HG02973 (cell line): ENCODE measurements around the gene CCDC187.

Experiments
- ATAC-seq: cut with Tn5 transposase; IDR thresholded peaks from one replicate; pipeline ENCODE4 v1.9.1; 2021; ENCODE audit warnings: moderate library complexity; ENCODE audit not compliant: unreplicated experiment

CCDC187 gene

GRCh38 chr9:136286359-136286986 lies 17.4 kb downstream of the CCDC187 start:
- ATAC-seq, result no peak

- no peak for ATAC-seq
These were observed 18.2 kb downstream of the CCDC187 start for GRCh38 chr9:136285501-136286358.

GRCh38 chr9:136284951-136285350 lies 18.9 kb downstream of the CCDC187 start:
- no peak for ATAC-seq

- ATAC-seq, result no peak
These were observed 19.6 kb downstream of the CCDC187 start for GRCh38 chr9:136284311-136284710.

GRCh38 chr9:136283291-136284235 lies 20.3 kb downstream of the CCDC187 start:
- ATAC-seq, result no peak

GRCh38 chr9:136282272-136282861 lies 21.5 kb downstream of the CCDC187 start:
- ATAC-seq, result no peak

GRCh38 chr9:136281421-136282271 lies 22.2 kb downstream of the CCDC187 start:
- ATAC-seq, result no peak

GRCh38 chr9:136280535-136281315 lies 23.2 kb downstream of the CCDC187 start:
- no peak for ATAC-seq

GRCh38 chr9:136279471-136279870 lies 24.4 kb downstream of the CCDC187 start:
- no peak for ATAC-seq

GRCh38 chr9:136278894-136279293 lies 25.0 kb downstream of the CCDC187 start:
- ATAC-seq, result no peak

GRCh38 chr9:136278221-136278620 lies 25.7 kb downstream of the CCDC187 start:
- ATAC-seq, result no peak

- ATAC-seq, result no peak
These were observed 26.1 kb downstream of the CCDC187 start for GRCh38 chr9:136277746-136278145.

GRCh38 chr9:136276716-136277115 lies 27.2 kb downstream of the CCDC187 start:
- no peak for ATAC-seq

- ATAC-seq, result no peak
These were observed 28.1 kb downstream of the CCDC187 start for GRCh38 chr9:136275655-136276429.

GRCh38 chr9:136274786-136275654 lies 28.9 kb downstream of the CCDC187 start:
- no peak for ATAC-seq

- no peak for ATAC-seq
These were observed 29.7 kb downstream of the CCDC187 start for GRCh38 chr9:136273921-136274785.
